GM12875 (cell line): ENCODE results near the gene F2RL1.
"Not testable (repeated sequence)": the region's sequence is repeated elsewhere in the genome, so short reads cannot be mapped to it uniquely, and the experiment has no call there.

Experiments
- H3K4me3 ChIP-seq: one replicate; pipeline ENCODE4 v1.5.1; 2011; ENCODE audit warnings: low read depth, low read length, control low read depth
- CTCF ChIP-seq: IDR thresholded peaks from 2 replicates; pipeline ENCODE4 v1.5.1; 2011; ENCODE audit warnings: low read depth, mild to moderate bottlenecking, control low read depth, inconsistent platforms, low read length, moderate library complexity, borderline replicate concordance; ENCODE audit not compliant: insufficient read depth

F2RL1 gene

DNA sequence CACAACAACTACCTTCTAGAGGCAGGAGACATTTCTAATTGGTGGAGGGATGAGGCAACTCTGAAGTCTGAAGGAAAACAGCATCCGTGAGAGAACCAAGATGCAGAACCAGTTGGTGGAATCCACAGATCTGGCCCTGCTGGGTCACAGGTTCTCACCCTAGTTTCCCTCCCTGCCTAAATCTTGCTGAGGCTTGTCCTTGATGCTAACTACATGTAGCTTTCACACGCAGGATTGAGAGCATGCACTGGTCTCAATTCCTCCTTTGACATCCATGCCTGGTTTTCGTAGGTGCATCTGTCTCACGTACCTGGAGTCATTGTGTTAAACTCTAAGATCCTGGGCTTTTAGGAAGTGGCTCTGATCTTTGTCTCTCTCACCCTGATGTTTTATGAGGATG, 9.7 kb upstream of the F2RL1 start:
- no peak overlapping the region for H3K4me3 ChIP-seq
- TF ChIP-seq CTCF: no peak

- H3K4me3 ChIP-seq: no peak overlapping the region
- no peak for TF ChIP-seq CTCF
These were observed 8.6 kb upstream of the F2RL1 start for GRCh38 chr5:76810236-76810635.

- H3K4me3 ChIP-seq: no peak overlapping the region
- TF ChIP-seq CTCF: no peak
These were observed 7.6 kb upstream of the F2RL1 start for GRCh38 chr5:76811214-76811613.

DNA sequence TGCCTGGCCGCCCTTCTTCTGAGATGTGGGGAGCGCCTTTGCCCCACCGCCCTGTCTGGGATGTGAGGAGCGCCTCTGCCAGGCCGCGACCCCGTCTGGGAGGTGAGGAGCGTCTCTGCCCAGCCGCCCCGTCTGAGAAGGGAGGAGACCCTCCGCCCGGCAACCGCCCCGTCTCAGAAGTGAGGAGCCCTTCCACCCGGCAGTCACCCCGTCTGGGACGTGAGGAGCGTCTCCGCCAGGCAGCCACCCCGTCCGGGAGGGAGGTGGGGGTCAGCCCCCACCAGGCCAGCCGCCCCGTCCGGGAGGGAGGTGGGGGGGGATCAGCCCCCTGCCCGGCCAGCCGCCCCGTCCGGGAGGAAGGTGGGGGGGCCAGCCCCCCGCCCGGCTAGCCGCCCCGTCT, 6.6 kb upstream of the F2RL1 start:
- not testable (repeated sequence) for H3K4me3 ChIP-seq

- H3K4me3 ChIP-seq: no peak overlapping the region
- no peak for TF ChIP-seq CTCF
These were observed 4.8 kb upstream of the F2RL1 start for GRCh38 chr5:76813982-76814562.

DNA sequence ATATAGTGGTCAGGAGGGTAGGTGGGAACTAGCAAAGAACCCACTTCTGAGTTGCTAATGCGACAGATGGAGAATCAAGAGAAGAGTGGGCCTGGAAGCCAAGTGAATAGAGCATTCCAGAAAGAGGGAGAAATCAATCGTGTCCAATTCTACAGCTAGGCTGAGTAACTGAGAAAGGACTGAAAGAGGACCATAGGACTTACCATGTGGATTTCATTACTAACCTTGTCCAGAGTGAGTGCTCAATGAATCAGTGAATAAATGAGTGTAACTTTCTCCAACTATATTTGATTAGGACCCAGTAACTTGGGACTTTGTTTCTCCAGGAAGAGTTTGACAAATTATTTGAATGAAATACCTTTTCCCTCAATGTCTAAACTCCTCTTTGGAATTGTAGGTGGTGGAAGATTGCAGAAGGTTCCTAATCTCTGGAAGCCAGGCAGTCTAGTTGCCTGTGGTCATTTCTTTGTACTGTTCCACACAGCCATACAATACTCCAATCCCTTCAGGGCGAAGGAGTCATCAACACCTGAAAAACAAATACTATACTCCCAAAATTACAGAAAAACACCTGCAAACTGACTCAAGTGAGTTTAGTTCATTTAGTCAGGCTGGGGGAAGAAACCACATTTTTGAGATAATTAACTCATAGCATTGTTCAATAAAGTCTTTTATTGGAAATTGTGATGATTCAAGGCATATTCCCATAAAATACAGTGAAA, 2.6 kb upstream of the F2RL1 start:
- TF ChIP-seq CTCF: no peak

GRCh38 chr5:76819851-76820525, 1.2 kb downstream of the F2RL1 start:
- H3K4me3 ChIP-seq: no peak overlapping the region
- TF ChIP-seq CTCF: no peak

More for the DNA sequence above, 2.6 kb upstream of the F2RL1 start:
- no peak overlapping the region for H3K4me3 ChIP-seq
